ENCODE results near the gene LTBP1. TPM values are rescaled to one million over a fixed set of nuclear protein-coding genes. Genes with fewer than 3 reads are reported as not detected.

LTBP1 gene
- total and polyA plus RNA-seq, 2 donors (not counting 1 experiment from before 2014, with no cell fraction given) = 0.69 TPM; not detected in 1

DNA sequence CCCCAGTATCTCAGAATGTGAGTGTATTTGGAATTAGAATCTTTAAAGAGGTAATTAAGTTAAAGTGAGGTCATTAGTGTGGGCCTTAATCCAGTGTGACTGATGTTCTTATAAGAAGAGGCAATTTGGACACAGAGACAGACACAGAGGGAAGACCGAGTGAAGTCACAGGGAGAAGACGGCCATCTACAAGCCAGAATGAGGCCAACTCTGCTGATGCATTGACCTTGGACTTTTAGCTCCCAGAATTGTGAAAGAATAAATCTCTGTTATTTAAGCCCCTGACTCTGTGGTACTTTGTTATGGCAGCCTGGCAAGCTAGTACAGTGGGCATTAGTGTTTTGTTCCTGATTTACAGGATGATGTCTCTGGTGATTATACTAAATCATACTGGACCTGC lies 64.6 kb downstream of the LTBP1 start:
- no peaks in the 10 kb centered on the region for H3K36me3 ChIP-seq (replicated peaks in 1 of 2; ENCODE audit: control extremely low read depth in 1 of 2, control insufficient read depth in 1 of 2, extremely low read depth in 1 of 2, insufficient read depth in 2 of 2, low read length in 1 of 2)
- no peaks in the 10 kb centered on the region for H3K79me2 ChIP-seq (ENCODE audit: control insufficient read depth, insufficient read depth, low read length)
- DNase-seq (no peak), ATAC-seq (ENCODE audit: low read depth) (no peak)
- Mint-ChIP-seq H3K4me3 (no peak overlapping the region), H3K27me3 (no peaks in the 10 kb centered on the region), H3K27ac (no peak overlapping the region), H3K9me3 (ENCODE audit: insufficient read depth) (no peaks in the 10 kb centered on the region), H3K4me1 (no peaks in the 10 kb centered on the region)
- no peaks in the 10 kb centered on the region for H3K4me1 ChIP-seq (ENCODE audit: control insufficient read depth in 2 of 2, insufficient read depth in 2 of 2, low read length in 2 of 2)
- no peak overlapping the region for H3K9ac ChIP-seq (ENCODE audit: low read length)
- H4K20me1 ChIP-seq (ENCODE audit: control insufficient read depth, insufficient read depth, low read length, poor library complexity, severe bottlenecking) = no peaks in the 10 kb centered on the region
- CTCF ChIA-PET = no interaction called here
- no peaks in the 10 kb centered on the region for H3K9me3 ChIP-seq (ENCODE audit: control extremely low read depth in 1 of 3, control insufficient read depth in 2 of 3, insufficient read depth in 1 of 3, low read length in 2 of 3)
- intact Hi-C loops (cut with micrococcal nuclease) = no loop called here
- H2AFZ ChIP-seq (ENCODE audit: insufficient read depth, low read depth, low read length, poor library complexity, severe bottlenecking) = no peak overlapping the region
- no peak overlapping the region for H3K4me2 ChIP-seq (replicated peaks; ENCODE audit: low read depth, low read length, poor library complexity, severe bottlenecking)
- POLR2A ChIA-PET = no interaction called here
- H3K4me3 ChIP-seq (ENCODE audit: control extremely low read depth in 1 of 5, extremely low read depth in 1 of 5, insufficient read depth in 1 of 5, low read depth in 2 of 5, low read length in 4 of 5) = no peak overlapping the region
- no peak overlapping the region for H3K27ac ChIP-seq (ENCODE audit: low read length in 2 of 2)
- no peak for TF ChIP-seq EZH2 (IDR thresholded peaks at IDR 0.05; ENCODE audit: borderline replicate concordance, insufficient read depth, low read depth, low read length, poor library complexity, severe bottlenecking)
- TF ChIP-seq, protein P1, sequence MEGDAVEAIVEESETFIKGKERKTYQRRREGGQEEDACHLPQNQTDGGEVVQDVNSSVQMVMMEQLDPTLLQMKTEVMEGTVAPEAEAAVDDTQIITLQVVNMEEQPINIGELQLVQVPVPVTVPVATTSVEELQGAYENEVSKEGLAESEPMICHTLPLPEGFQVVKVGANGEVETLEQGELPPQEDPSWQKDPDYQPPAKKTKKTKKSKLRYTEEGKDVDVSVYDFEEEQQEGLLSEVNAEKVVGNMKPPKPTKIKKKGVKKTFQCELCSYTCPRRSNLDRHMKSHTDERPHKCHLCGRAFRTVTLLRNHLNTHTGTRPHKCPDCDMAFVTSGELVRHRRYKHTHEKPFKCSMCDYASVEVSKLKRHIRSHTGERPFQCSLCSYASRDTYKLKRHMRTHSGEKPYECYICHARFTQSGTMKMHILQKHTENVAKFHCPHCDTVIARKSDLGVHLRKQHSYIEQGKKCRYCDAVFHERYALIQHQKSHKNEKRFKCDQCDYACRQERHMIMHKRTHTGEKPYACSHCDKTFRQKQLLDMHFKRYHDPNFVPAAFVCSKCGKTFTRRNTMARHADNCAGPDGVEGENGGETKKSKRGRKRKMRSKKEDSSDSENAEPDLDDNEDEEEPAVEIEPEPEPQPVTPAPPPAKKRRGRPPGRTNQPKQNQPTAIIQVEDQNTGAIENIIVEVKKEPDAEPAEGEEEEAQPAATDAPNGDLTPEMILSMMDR (IDR thresholded peaks at IDR 0.05) = no peak
- H3K27me3 ChIP-seq (replicated peaks in 1 of 4; ENCODE audit: control extremely low read depth in 1 of 4, control insufficient read depth in 3 of 4, insufficient read depth in 4 of 4, low read length in 3 of 4) = no peaks in the 10 kb centered on the region
- 96% methylated on average over 2 of the region's 2 CpGs for WGBS (ENCODE audit: insufficient coverage)

DNA sequence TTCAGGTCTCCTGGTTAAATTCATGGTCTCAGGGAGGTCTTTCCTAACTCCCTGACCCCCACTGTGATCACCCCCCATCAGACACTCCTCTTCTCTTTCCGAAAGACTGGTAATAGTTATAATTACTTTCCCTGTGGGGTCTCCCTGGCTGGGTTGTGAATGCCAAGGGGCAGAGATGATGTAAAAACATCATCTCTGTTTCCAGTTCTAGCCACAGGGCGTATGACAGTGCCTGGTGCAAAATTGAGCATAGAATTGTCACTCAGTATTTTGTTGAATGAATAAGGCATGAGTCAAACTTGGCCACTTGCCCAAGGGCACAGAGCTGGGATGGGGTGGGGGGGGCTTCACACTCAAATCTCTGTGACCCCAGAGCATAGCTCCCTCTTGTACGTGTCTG lies 65.2 kb downstream of the LTBP1 start:
- Histone ChIP-seq H3K9ac (ENCODE audit: low read length) (no peak overlapping the region), H2AFZ (ENCODE audit: insufficient read depth, low read depth, low read length, poor library complexity, severe bottlenecking) (no peak overlapping the region), H3K79me2 (ENCODE audit: control insufficient read depth, insufficient read depth, low read length) (no peaks in the 10 kb centered on the region), H3K9me3 (ENCODE audit: control extremely low read depth in 1 of 3, control insufficient read depth in 2 of 3, insufficient read depth in 1 of 3, low read length in 2 of 3) (no peaks in the 10 kb centered on the region), H4K20me1 (ENCODE audit: control insufficient read depth, insufficient read depth, low read length, poor library complexity, severe bottlenecking) (no peaks in the 10 kb centered on the region), H3K27me3 (replicated peaks in 1 of 4; ENCODE audit: control extremely low read depth in 1 of 4, control insufficient read depth in 3 of 4, insufficient read depth in 4 of 4, low read length in 3 of 4) (no peaks in the 10 kb centered on the region), H3K27ac (ENCODE audit: low read length in 2 of 2) (no peak overlapping the region), H3K4me3 (ENCODE audit: control extremely low read depth in 1 of 5, extremely low read depth in 1 of 5, insufficient read depth in 1 of 5, low read depth in 2 of 5, low read length in 4 of 5) (no peak overlapping the region), H3K4me2 (replicated peaks; ENCODE audit: low read depth, low read length, poor library complexity, severe bottlenecking) (no peak overlapping the region), H3K4me1 (ENCODE audit: control insufficient read depth in 2 of 2, insufficient read depth in 2 of 2, low read length in 2 of 2) (no peaks in the 10 kb centered on the region), H3K36me3 (replicated peaks in 1 of 2; ENCODE audit: control extremely low read depth in 1 of 2, control insufficient read depth in 1 of 2, extremely low read depth in 1 of 2, insufficient read depth in 2 of 2, low read length in 1 of 2) (no peaks in the 10 kb centered on the region)
- intact Hi-C loops (cut with micrococcal nuclease) = no loop called here
- WGBS (ENCODE audit: insufficient coverage) = 83% methylated on average over 2 of the region's 3 CpGs
- H3K27ac Mint-ChIP-seq = no peak overlapping the region
- ChIA-PET CTCF (no interaction called here), POLR2A (no interaction called here)
- no peaks in the 10 kb centered on the region for H3K27me3 Mint-ChIP-seq
- H3K4me3 Mint-ChIP-seq = no peak overlapping the region
- ATAC-seq (ENCODE audit: low read depth) (no peak), DNase-seq (no peak)
- H3K4me1 Mint-ChIP-seq = no peaks in the 10 kb centered on the region
- TF ChIP-seq EZH2 (IDR thresholded peaks at IDR 0.05; ENCODE audit: borderline replicate concordance, insufficient read depth, low read depth, low read length, poor library complexity, severe bottlenecking) = no peak
- TF ChIP-seq, protein P1 (IDR thresholded peaks at IDR 0.05) = no peak
- no peaks in the 10 kb centered on the region for H3K9me3 Mint-ChIP-seq (ENCODE audit: insufficient read depth)
